GM12873 (cell line): ENCODE measurements around the gene CRMP1.

ENCODE experiments used
- CTCF ChIP-seq: IDR thresholded peaks from 2 replicates; pipeline ENCODE4 v1.5.1; 2012; ENCODE audit warnings: low read depth, mild to moderate bottlenecking, moderate library complexity, low read length, control low read depth; ENCODE audit not compliant: insufficient read depth; ENCODE audit errors: missing control alignments

CRMP1 gene

GRCh38 chr4:5828005-5828391 lies 64.9 kb downstream of the CRMP1 start:
- no peak for TF ChIP-seq CTCF

- no peak for TF ChIP-seq CTCF
Observed at GRCh38 chr4:5827108-5828004, 65.5 kb downstream of the CRMP1 start.

GRCh38 chr4:5826437-5827107 lies 66.3 kb downstream of the CRMP1 start:
- no peak for TF ChIP-seq CTCF

GRCh38 chr4:5825321-5826041 lies 67.4 kb downstream of the CRMP1 start:
- TF ChIP-seq CTCF = no peak

GRCh38 chr4:5824635-5825034 lies 68.3 kb downstream of the CRMP1 start:
- peak; percentile 58 for TF ChIP-seq CTCF

- TF ChIP-seq CTCF = no peak
Observed at GRCh38 chr4:5824227-5824626, 68.7 kb downstream of the CRMP1 start.
